Calu3 (cell line): Measurements from ENCODE around the gene ARVCF. TPM values are rescaled to one million over a fixed set of nuclear protein-coding genes. Genes with fewer than 3 reads are reported as not detected.

Experiments used
- BruUV-seq: library from RNA; stranded (reverse); fragments of 400-500 nt; replicated peaks from 2 replicates; lab custom pipeline; 2021; lab: Mats Ljungman, UMichigan
- CTCF ChIA-PET: fragments of 300-600 bp; sonication (Branson Sonifier 250); formaldehyde crosslinking; loops from one replicate; lab custom pipeline; 2022; ENCODE audit warnings: antibody characterized with exemption; lab: Charles Lee
- DNase-seq: peaks from one replicate; pipeline ENCODE4 v3.0.0; 2022
- H3K27ac Mint-ChIP-seq: one replicate; pipeline ENCODE4 v1.8.0; 2022; ENCODE audit warnings: mixed read lengths; ENCODE audit not compliant: unreplicated experiment
- H3K27me3 Mint-ChIP-seq: one replicate; pipeline ENCODE4 v1.8.0; 2022; ENCODE audit warnings: mixed read lengths; ENCODE audit not compliant: unreplicated experiment
- H3K36me3 Mint-ChIP-seq: one replicate; pipeline ENCODE4 v1.8.0; 2022; ENCODE audit warnings: mild to moderate bottlenecking, moderate library complexity, mixed read lengths; ENCODE audit not compliant: insufficient read depth, unreplicated experiment
- H3K4me1 Mint-ChIP-seq: one replicate; pipeline ENCODE4 v1.8.0; 2022; ENCODE audit warnings: mild to moderate bottlenecking, low read depth, mixed read lengths; ENCODE audit not compliant: unreplicated experiment
- H3K4me3 Mint-ChIP-seq: one replicate; pipeline ENCODE4 v1.8.0; 2022; ENCODE audit warnings: mild to moderate bottlenecking, low read depth, moderate library complexity, mixed read lengths; ENCODE audit not compliant: unreplicated experiment
- H3K9me3 Mint-ChIP-seq: one replicate; pipeline ENCODE4 v1.8.0; 2022; ENCODE audit warnings: low read depth, mixed read lengths; ENCODE audit not compliant: unreplicated experiment
- CTCF ChIP-seq: fragments of 200-600 bp; IDR thresholded peaks from one replicate; pipeline ENCODE4 v1.8.0; 2022; ENCODE audit warnings: antibody characterized with exemption; ENCODE audit not compliant: unreplicated experiment
- intact Hi-C: fragments of 100-400 bp; cut with micrococcal nuclease; formaldehyde crosslinking; loops from one replicate; pipeline ENCODE4 v1.10.0; 2022; ENCODE audit not compliant: unreplicated experiment
- total RNA-seq: library from RNA; stranded (reverse); gene quantifications from 2 replicates; pipeline ENCODE4 v1.2.3, GENCODE V29; 2022

The ARVCF gene
- total RNA-seq, 1 experiment from 2014 or later = 19.7 TPM

- peaks cover 8% of the 10 kb centered on the region for H3K36me3 Mint-ChIP-seq
- intact Hi-C loops = no loop called here
- CTCF ChIA-PET = interaction anchor here (0.9 kb wide), 1 partner anchor 18 kb away, joined by 3 read pairs; no protein-coding TSS in a partner anchor
These were observed 24.8 kb downstream of the ARVCF start for GRCh38 chr22:19991645-19992451.

GRCh38 chr22:19991395-19991644 is 25.3 kb downstream of the ARVCF start:
- no peak overlapping the region for H3K4me3 Mint-ChIP-seq
- no peak for TF ChIP-seq CTCF
- CTCF ChIA-PET = no interaction called here
- no peak overlapping the region for H3K27ac Mint-ChIP-seq
- H3K4me1 Mint-ChIP-seq = no peaks in the 10 kb centered on the region
- H3K9me3 Mint-ChIP-seq = no peaks in the 10 kb centered on the region
- no TSS peak for BruUV-seq
- DNase-seq = no peak
- no peaks in the 10 kb centered on the region for H3K27me3 Mint-ChIP-seq
- H3K36me3 Mint-ChIP-seq = peaks cover 13% of the 10 kb centered on the region
- intact Hi-C loops = no loop called here

More at GRCh38 chr22:19991645-19992451, 24.8 kb downstream of the ARVCF start:
- no peak for DNase-seq
- H3K9me3 Mint-ChIP-seq = no peaks in the 10 kb centered on the region
- no peaks in the 10 kb centered on the region for H3K27me3 Mint-ChIP-seq
- H3K4me3 Mint-ChIP-seq = no peak overlapping the region
- no peak for TF ChIP-seq CTCF
- no TSS peak for BruUV-seq
- no peaks in the 10 kb centered on the region for H3K4me1 Mint-ChIP-seq
- no peak overlapping the region for H3K27ac Mint-ChIP-seq

- no peak for DNase-seq
- H3K27me3 Mint-ChIP-seq = no peaks in the 10 kb centered on the region
- no peak overlapping the region for H3K27ac Mint-ChIP-seq
- peaks cover 16% of the 10 kb centered on the region for H3K36me3 Mint-ChIP-seq
- TF ChIP-seq CTCF = no peak
- no peak overlapping the region for H3K4me3 Mint-ChIP-seq
- H3K4me1 Mint-ChIP-seq = no peaks in the 10 kb centered on the region
- no TSS peak for BruUV-seq
- CTCF ChIA-PET = interaction anchor here (1.0 kb wide), 1 partner anchor 8 kb away, joined by 8 read pairs; no protein-coding TSS in a partner anchor
- intact Hi-C loops = no loop called here
- no peaks in the 10 kb centered on the region for H3K9me3 Mint-ChIP-seq
These were observed 25.8 kb downstream of the ARVCF start for GRCh38 chr22:19990609-19991394.

GRCh38 chr22:19990188-19990587 is 26.4 kb downstream of the ARVCF start:
- H3K27me3 Mint-ChIP-seq = no peaks in the 10 kb centered on the region
- TF ChIP-seq CTCF = no peak
- BruUV-seq = no TSS peak
- H3K36me3 Mint-ChIP-seq = peaks cover 17% of the 10 kb centered on the region
- no peak for DNase-seq
- H3K4me1 Mint-ChIP-seq = peaks cover 4% of the 10 kb centered on the region
- intact Hi-C loops = no loop called here
- CTCF ChIA-PET = interaction anchor here (1.0 kb wide), 1 partner anchor 9 kb away, joined by 8 read pairs; no protein-coding TSS in a partner anchor
- H3K9me3 Mint-ChIP-seq = no peaks in the 10 kb centered on the region
- no peak overlapping the region for H3K4me3 Mint-ChIP-seq
- H3K27ac Mint-ChIP-seq = no peak overlapping the region
